ENCODE measurements around the gene AHRR. TPM values are rescaled to one million over a fixed set of nuclear protein-coding genes. Genes with fewer than 3 reads are reported as not detected.
"Not testable (repeated sequence)": the region's sequence is repeated elsewhere in the genome, so short reads cannot be mapped to it uniquely, and the experiment has no call there.

Gene AHRR
- total RNA-seq, 1 donor from 2014 or later: 23.7 TPM

- Mint-ChIP-seq H3K4me3 (no peak overlapping the region), H3K9me3 (peaks cover 9% of the 10 kb centered on the region), H3K27ac (no peak overlapping the region), H3K36me3 (ENCODE audit: low read depth) (peaks cover 32% of the 10 kb centered on the region), H3K4me1 (ENCODE audit: low read depth) (peaks cover 5% of the 10 kb centered on the region), H3K27me3 (ENCODE audit: insufficient read depth) (peaks cover 1% of the 10 kb centered on the region)
- intact Hi-C loops (cut with micrococcal nuclease): no loop called here
- no peak for DNase-seq (ENCODE audit: low spot score)
Observed at GRCh38 chr5:359301-359897, 37.9 kb downstream of the AHRR start.

DNA sequence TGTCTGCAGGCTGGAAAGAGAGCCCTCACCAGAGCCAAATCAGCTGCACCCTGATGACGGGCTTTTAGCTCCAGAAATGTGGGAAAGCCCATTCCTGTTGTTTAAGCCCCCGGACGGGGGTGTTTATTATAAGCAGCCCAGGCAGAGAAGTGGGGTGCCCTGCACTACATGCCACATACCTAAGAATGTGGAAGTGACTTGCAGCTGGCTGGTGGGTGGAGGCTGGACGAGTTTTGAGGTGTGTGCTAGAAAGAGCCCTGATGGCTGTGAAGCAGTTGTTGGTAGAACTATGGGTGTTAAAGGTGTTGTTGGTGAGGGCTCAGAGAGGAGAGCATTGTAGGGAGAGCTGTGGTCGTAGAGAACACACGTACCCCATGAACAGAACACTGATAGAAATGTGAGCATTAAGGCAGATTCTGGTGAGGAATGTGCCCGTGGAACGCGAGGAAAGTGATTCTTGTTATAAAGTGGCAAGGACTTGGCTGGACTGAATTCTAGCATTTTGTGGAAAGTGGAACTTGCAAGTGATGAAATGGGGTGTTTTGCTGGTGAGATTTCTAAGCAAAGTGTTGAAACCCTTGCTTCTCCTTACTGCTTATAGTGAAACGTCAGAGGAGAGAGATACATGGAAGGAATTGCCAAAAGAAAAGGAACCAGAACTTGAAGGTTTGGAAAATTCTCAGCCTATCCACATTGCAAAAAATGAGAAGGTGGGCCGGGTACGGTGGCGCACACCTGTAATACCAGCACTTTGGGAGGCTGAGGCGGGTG lies 38.9 kb downstream of the AHRR start:
- H3K9me3 Mint-ChIP-seq: peaks cover 12% of the 10 kb centered on the region
- H3K4me1 Mint-ChIP-seq (ENCODE audit: low read depth): peaks cover 5% of the 10 kb centered on the region
- H3K4me3 Mint-ChIP-seq: no peak overlapping the region
- peaks cover 35% of the 10 kb centered on the region for H3K36me3 Mint-ChIP-seq (ENCODE audit: low read depth)
- no peak overlapping the region for H3K27ac Mint-ChIP-seq
- DNase-seq (ENCODE audit: low spot score): no peak
- peaks cover 3% of the 10 kb centered on the region for H3K27me3 Mint-ChIP-seq (ENCODE audit: insufficient read depth)
- intact Hi-C loops (cut with micrococcal nuclease): no loop called here

- peaks cover 3% of the 10 kb centered on the region for H3K27me3 Mint-ChIP-seq (ENCODE audit: insufficient read depth)
- H3K9me3 Mint-ChIP-seq: peaks cover 12% of the 10 kb centered on the region
- no peak overlapping the region for H3K27ac Mint-ChIP-seq
- intact Hi-C loops (cut with micrococcal nuclease): no loop called here
- H3K36me3 Mint-ChIP-seq (ENCODE audit: low read depth): peaks cover 34% of the 10 kb centered on the region
- H3K4me3 Mint-ChIP-seq: no peak overlapping the region
- H3K4me1 Mint-ChIP-seq (ENCODE audit: low read depth): no peaks in the 10 kb centered on the region
- no peak for DNase-seq (ENCODE audit: low spot score)
Observed at GRCh38 chr5:362189-362588, 40.7 kb downstream of the AHRR start.

DNA sequence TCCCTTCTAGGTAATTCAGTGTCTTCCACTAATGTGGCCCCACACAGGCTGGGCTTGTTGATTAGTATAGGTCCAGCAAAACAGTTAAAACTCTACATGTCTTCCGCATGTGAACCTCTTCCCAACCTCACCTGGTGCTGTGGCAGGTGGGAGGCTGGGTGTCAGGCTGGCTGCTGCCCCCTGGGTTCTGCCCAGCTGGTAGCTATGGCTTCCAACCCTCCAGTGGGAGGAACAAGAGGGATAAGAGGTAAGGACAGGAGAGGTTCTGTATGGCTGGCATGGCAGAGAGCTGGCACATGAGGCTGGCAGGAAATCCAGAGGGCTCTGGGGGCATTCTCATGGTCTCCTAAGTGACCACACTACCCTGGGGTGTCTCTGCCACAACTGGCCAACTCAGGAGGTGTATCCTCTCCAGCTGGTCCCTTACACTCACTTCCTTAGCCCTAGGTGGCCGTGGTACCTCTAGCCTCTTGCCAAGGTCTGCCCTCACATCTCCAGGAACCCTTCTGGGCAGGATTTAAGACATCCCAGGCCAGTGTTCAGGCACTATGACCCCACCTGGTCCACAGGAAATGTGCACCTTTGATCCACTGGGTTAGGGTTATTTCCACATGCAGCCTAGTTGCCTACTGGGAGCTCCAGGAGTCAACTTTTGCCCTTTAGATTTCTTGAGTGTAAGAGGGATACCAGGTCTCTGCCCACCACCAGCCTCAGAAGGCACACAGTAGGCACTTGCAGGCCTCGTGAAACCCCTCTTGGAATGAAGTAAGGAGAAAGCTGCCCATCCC lies 41.7 kb downstream of the AHRR start:
- peaks cover 34% of the 10 kb centered on the region for H3K36me3 Mint-ChIP-seq (ENCODE audit: low read depth)
- peaks cover under 1% of the 10 kb centered on the region for H3K4me1 Mint-ChIP-seq (ENCODE audit: low read depth)
- DNase-seq (ENCODE audit: low spot score): no peak
- peaks cover 12% of the 10 kb centered on the region for H3K9me3 Mint-ChIP-seq
- no peak overlapping the region for H3K4me3 Mint-ChIP-seq
- no peak overlapping the region for H3K27ac Mint-ChIP-seq
- intact Hi-C loops (cut with micrococcal nuclease): no loop called here
- H3K27me3 Mint-ChIP-seq (ENCODE audit: insufficient read depth): peaks cover 3% of the 10 kb centered on the region

DNA sequence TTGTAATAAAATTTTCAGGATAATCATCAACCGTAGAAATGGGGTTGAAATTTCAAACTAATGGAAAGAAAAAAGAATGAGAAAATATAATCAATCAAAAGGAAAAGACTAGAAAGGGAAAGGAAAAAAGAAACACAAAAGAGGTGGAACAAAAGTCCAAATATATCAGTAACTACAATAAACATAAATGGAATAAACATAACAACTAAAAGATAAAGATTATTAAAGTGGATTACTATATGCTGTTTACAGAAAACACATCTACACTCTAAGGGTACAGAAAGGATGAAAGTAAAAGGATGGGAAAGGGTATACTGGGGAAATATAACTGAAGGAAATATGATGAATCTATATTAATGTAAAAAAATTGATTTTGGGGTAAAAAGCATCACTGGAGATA lies 43.0 kb downstream of the AHRR start:
- intact Hi-C loops (cut with micrococcal nuclease): no loop called here
- H3K4me1 Mint-ChIP-seq (ENCODE audit: low read depth): peaks cover 13% of the 10 kb centered on the region
- peaks cover 12% of the 10 kb centered on the region for H3K9me3 Mint-ChIP-seq
- H3K27me3 Mint-ChIP-seq (ENCODE audit: insufficient read depth): peaks cover 3% of the 10 kb centered on the region
- no peak overlapping the region for H3K27ac Mint-ChIP-seq
- no peak for DNase-seq (ENCODE audit: low spot score)
- no peak overlapping the region for H3K4me3 Mint-ChIP-seq
- H3K36me3 Mint-ChIP-seq (ENCODE audit: low read depth): peaks cover 32% of the 10 kb centered on the region

- Mint-ChIP-seq H3K4me1 (ENCODE audit: low read depth) (peaks cover 24% of the 10 kb centered on the region), H3K4me3 (no peak overlapping the region), H3K9me3 (peaks cover 12% of the 10 kb centered on the region), H3K27me3 (ENCODE audit: insufficient read depth) (peaks cover 3% of the 10 kb centered on the region), H3K27ac (peak overlapping the region; percentile 38), H3K36me3 (ENCODE audit: low read depth) (peaks cover 23% of the 10 kb centered on the region)
- DNase-seq (ENCODE audit: low spot score): no peak
- intact Hi-C loops (cut with micrococcal nuclease): no loop called here
Observed at GRCh38 chr5:366541-367357, 45.2 kb downstream of the AHRR start.

DNA sequence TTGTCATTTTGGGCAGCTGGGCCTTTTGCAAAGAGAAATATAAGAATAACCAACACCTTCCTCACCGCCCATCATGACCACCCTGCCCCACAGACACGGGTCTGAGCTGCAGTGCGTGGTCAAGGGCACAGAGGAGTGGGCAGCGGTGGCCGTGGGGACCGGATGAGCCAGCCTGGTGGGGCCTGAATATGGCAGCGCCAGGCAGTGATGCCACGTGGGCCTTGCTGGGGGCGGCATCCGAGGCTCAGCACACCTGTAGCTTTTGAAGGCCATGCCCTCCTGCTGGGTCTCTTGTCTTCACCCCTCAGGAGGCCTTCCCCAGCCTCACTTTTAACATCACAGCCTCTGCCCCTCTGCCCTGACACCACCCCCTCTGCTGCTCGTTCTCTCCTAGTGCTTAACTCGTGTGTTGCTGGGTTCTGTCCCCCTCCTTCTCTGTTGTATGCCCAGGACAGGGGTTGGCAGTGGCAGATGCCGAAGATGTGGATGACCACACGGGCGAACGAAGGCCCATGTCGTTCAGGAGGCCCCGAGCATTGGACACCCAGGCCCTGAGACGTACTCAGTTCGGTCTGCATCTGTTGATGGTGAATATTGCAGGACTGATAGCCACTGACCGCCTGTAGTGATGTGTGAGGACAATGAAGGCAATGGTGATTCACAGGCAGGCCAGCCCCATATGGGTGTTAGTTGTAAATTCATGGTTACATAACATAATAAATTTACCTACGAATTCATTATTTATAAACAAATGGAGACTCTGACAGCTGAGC lies 46.0 kb downstream of the AHRR start:
- peaks cover 3% of the 10 kb centered on the region for H3K27me3 Mint-ChIP-seq (ENCODE audit: insufficient read depth)
- no peak overlapping the region for H3K4me3 Mint-ChIP-seq
- DNase-seq (ENCODE audit: low spot score): no peak
- peaks cover 12% of the 10 kb centered on the region for H3K9me3 Mint-ChIP-seq
- no peak overlapping the region for H3K27ac Mint-ChIP-seq
- intact Hi-C loops (cut with micrococcal nuclease): no loop called here
- peaks cover 17% of the 10 kb centered on the region for H3K36me3 Mint-ChIP-seq (ENCODE audit: low read depth)
- H3K4me1 Mint-ChIP-seq (ENCODE audit: low read depth): peaks cover 32% of the 10 kb centered on the region

GRCh38 chr5:368183-369084 lies 46.9 kb downstream of the AHRR start:
- Mint-ChIP-seq H3K36me3 (ENCODE audit: low read depth) (peaks cover 15% of the 10 kb centered on the region), H3K27me3 (ENCODE audit: insufficient read depth) (peaks cover 3% of the 10 kb centered on the region), H3K4me3 (peak overlapping the region; percentile 48), H3K9me3 (peaks cover 12% of the 10 kb centered on the region), H3K27ac (peak overlapping the region; percentile 71), H3K4me1 (ENCODE audit: low read depth) (peaks cover 32% of the 10 kb centered on the region)
- no peak for DNase-seq (ENCODE audit: low spot score)
- intact Hi-C loops (cut with micrococcal nuclease): loop anchor here (1.0 kb wide), 2 partner anchors 10 to 24 kb away; no protein-coding TSS in a partner anchor

DNA sequence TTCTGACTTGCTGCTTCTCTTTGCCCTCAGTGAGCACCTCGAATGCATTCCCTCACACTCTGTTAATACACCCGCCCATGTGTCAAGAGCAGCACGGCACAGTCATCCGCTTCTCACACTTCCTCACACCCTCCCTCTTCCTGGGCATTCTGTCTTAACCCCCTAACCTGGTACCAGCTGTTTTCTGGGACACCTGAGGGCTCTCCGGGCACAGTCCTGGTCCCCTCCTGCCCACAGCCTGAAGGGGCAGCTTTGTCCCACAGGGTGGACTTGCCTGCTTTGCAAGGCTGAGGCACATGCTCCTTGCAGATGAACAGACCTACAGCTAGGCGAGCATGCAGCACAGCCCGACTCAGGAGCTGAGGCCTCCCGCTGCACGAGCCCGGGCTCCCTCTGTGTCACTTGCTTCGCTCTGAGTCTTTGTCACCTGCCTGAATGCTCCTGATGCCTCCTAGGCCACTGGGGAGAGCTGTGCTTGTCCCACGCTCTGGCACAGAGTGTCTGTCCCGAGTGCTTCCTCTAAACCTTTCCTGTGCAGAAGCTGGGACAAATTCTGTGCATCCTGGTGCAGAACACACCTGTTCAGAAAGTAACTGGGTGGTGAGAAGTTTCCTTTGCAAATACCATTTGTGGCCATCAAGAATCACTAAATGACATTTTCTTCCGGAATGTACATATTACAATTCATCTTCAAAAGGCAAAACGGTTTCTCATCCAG lies 47.8 kb downstream of the AHRR start:
- Mint-ChIP-seq H3K27me3 (ENCODE audit: insufficient read depth) (peaks cover 3% of the 10 kb centered on the region), H3K4me1 (ENCODE audit: low read depth) (peaks cover 35% of the 10 kb centered on the region), H3K36me3 (ENCODE audit: low read depth) (peaks cover 8% of the 10 kb centered on the region), H3K27ac (peak overlapping the region; percentile 71), H3K4me3 (peak overlapping the region; percentile 48), H3K9me3 (peaks cover 5% of the 10 kb centered on the region)
- no peak for DNase-seq (ENCODE audit: low spot score)
- intact Hi-C loops (cut with micrococcal nuclease): loop anchor here (1.0 kb wide), 2 partner anchors 9 to 23 kb away; no protein-coding TSS in a partner anchor

DNA sequence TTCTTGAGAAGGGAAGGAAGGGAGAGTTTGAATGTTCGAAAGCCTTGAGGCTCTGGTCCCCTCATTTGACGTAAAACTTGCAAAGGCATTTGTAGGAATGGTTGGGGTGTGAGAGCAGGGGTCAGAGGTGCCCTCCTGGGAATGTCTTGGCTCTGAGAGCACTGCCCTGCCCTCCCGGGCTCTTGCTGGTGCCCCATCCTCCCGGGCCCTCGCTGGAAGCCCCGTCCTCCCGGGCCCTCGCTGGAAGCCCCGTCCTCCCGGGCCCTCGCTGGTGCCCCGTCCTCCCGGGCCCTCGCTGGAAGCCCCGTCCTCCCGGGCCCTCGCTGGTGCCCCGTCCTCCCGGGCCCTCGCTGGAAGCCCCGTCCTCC lies 48.3 kb downstream of the AHRR start:
- H3K9me3 Mint-ChIP-seq; DNase-seq (ENCODE audit: low spot score); H3K27me3 Mint-ChIP-seq (ENCODE audit: insufficient read depth); H3K36me3 Mint-ChIP-seq (ENCODE audit: low read depth): not testable (repeated sequence)
- intact Hi-C loops (cut with micrococcal nuclease): loop anchor here (1.0 kb wide), 2 partner anchors 8 to 22 kb away; no protein-coding TSS in a partner anchor
- Mint-ChIP-seq H3K27ac (peak overlapping the region; percentile 49), H3K4me3 (peak overlapping the region; percentile 15), H3K4me1 (ENCODE audit: low read depth) (peaks cover 40% of the 10 kb centered on the region)

Measured in activated T-helper 1 cell treated with anti-CD3 and anti-CD28 coated beads, Interleukin-12 subunit alpha, Interleukin-12 subunit beta, Interleukin-2, Interleukin-4 antibody, amounts not matched to agents 30 ng/mL and 10 ng/mL and 1 ng/mL, durations not matched to agents 14 hours and 24 hours and 36 hours (primary cell).